NCI-H1436 (cell line): ENCODE measurements around the gene GNG12.

Source experiments
- DNase-seq: peaks from one replicate; lab custom pipeline; 2025; lab: John Stamatoyannopoulos, UW

GNG12 gene

GRCh38 chr1:67753776-67754525 lies 79.3 kb downstream of the GNG12 start:
- no peak for DNase-seq

- no peak for DNase-seq
Measured at GRCh38 chr1:67752306-67752705, 81.0 kb downstream of the GNG12 start.

GRCh38 chr1:67750691-67751054 lies 82.6 kb downstream of the GNG12 start:
- DNase-seq = no peak

GRCh38 chr1:67749844-67750690 lies 83.2 kb downstream of the GNG12 start:
- DNase-seq = no peak

- no peak for DNase-seq
Measured at GRCh38 chr1:67749263-67749843, 83.9 kb downstream of the GNG12 start.

GRCh38 chr1:67748630-67749029 lies 84.6 kb downstream of the GNG12 start:
- no peak for DNase-seq

- DNase-seq = no peak
Measured at GRCh38 chr1:67747671-67748546, 85.4 kb downstream of the GNG12 start.

- no peak for DNase-seq
Measured at GRCh38 chr1:67745875-67746698, 87.2 kb downstream of the GNG12 start.

- no peak for DNase-seq
Measured at GRCh38 chr1:67743072-67743725, 90.1 kb downstream of the GNG12 start.

- no peak for DNase-seq
Measured at GRCh38 chr1:67741736-67742135, 91.5 kb downstream of the GNG12 start.

- DNase-seq = no peak
Measured at GRCh38 chr1:67741121-67741520, 92.1 kb downstream of the GNG12 start.

GRCh38 chr1:67740543-67740942 lies 92.7 kb downstream of the GNG12 start:
- no peak for DNase-seq

GRCh38 chr1:67739361-67739760 lies 93.9 kb downstream of the GNG12 start:
- no peak for DNase-seq

GRCh38 chr1:67738401-67738800 lies 94.9 kb downstream of the GNG12 start:
- no peak for DNase-seq

GRCh38 chr1:67737875-67738274 lies 95.4 kb downstream of the GNG12 start:
- DNase-seq = no peak

GRCh38 chr1:67736750-67737149 lies 96.5 kb downstream of the GNG12 start:
- no peak for DNase-seq

- DNase-seq = no peak
Measured at GRCh38 chr1:67735806-67736627, 97.2 kb downstream of the GNG12 start.

- DNase-seq = no peak
Measured at GRCh38 chr1:67735206-67735605, 98.1 kb downstream of the GNG12 start.

- DNase-seq = no peak
Measured at GRCh38 chr1:67734323-67734690, 99.0 kb downstream of the GNG12 start.
